OCI-LY1 (cell line): ENCODE data around the gene LONRF2.

Experiments used
- H2AFZ ChIP-seq: fragments of 200-600 bp; sonication (generic), shearing (Covaris generic); 2 replicates; pipeline ENCODE4 v1.6.0; 2014; ENCODE audit warnings: antibody characterized with exemption, mild to moderate bottlenecking, low read length
- H3F3A ChIP-seq: fragments of 200-600 bp; sonication (generic), shearing (Covaris generic); 2 replicates; pipeline ENCODE4 v1.6.0; 2014; ENCODE audit warnings: mild to moderate bottlenecking, antibody characterized with exemption, low read length, moderate library complexity; ENCODE audit not compliant: insufficient read depth
- H3K27ac ChIP-seq: fragments of 200-600 bp; sonication (generic); 2 replicates; pipeline ENCODE4 v1.5.1; 2014; ENCODE audit warnings: low read length, mixed run types, mild to moderate bottlenecking, low read depth; ENCODE audit not compliant: poor library complexity, severe bottlenecking
- H3K27me3 ChIP-seq: fragments of 200-600 bp; sonication (generic); 2 replicates; pipeline ENCODE4 v1.6.0; 2014; ENCODE audit warnings: antibody characterized with exemption, mild to moderate bottlenecking, low read length, moderate library complexity; ENCODE audit not compliant: insufficient read depth
- H3K36me3 ChIP-seq: fragments of 200-600 bp; sonication (generic); 2 replicates; pipeline ENCODE4 v1.6.1; 2014; ENCODE audit warnings: mild to moderate bottlenecking, antibody characterized with exemption, low read length, moderate library complexity, mixed read lengths; ENCODE audit not compliant: insufficient read depth
- H3K4me1 ChIP-seq: fragments of 200-600 bp; sonication (generic); 2 replicates; pipeline ENCODE4 v1.5.1; 2014; ENCODE audit warnings: mild to moderate bottlenecking, low read length, moderate library complexity; ENCODE audit not compliant: insufficient read depth, severe bottlenecking
- H3K4me2 ChIP-seq: fragments of 200-600 bp; sonication (generic), shearing (Covaris generic); 2 replicates; pipeline ENCODE4 v1.6.1; 2014; ENCODE audit warnings: low read length
- H3K4me3 ChIP-seq: fragments of 200-600 bp; sonication (generic); 2 replicates; pipeline ENCODE4 v1.5.1; 2014; ENCODE audit warnings: low read length, low read depth, mild to moderate bottlenecking, mixed read lengths; ENCODE audit not compliant: poor library complexity, severe bottlenecking
- H3K79me2 ChIP-seq: fragments of 200-600 bp; shearing (Covaris generic); 2 replicates; pipeline ENCODE4 v1.6.1; 2016; ENCODE audit warnings: mixed run types, low read length, mixed read lengths; ENCODE audit not compliant: insufficient read depth
- H3K9ac ChIP-seq: fragments of 200-600 bp; sonication (generic), shearing (Covaris generic); 2 replicates; pipeline ENCODE4 v1.6.1; 2014; ENCODE audit warnings: mild to moderate bottlenecking, low read length, mixed read lengths
- H3K9me2 ChIP-seq: fragments of 200-600 bp; sonication (generic), shearing (Covaris generic); 2 replicates; pipeline ENCODE4 v1.6.1; 2014; ENCODE audit warnings: low read depth, mild to moderate bottlenecking, low read length, mixed read lengths
- H3K9me3 ChIP-seq: fragments of 200-600 bp; shearing (Covaris generic); 2 replicates; pipeline ENCODE4 v1.6.1; 2014; ENCODE audit warnings: low read length, mixed read lengths
- H4K20me1 ChIP-seq: fragments of 200-600 bp; sonication (generic), shearing (Covaris generic); 2 replicates; pipeline ENCODE4 v1.6.0; 2016; ENCODE audit warnings: mild to moderate bottlenecking, low read length; ENCODE audit not compliant: insufficient read depth
- EZH2 ChIP-seq: fragments of 200-600 bp; sonication (generic), shearing (Covaris generic); IDR thresholded peaks from 2 replicates; pipeline ENCODE4 v1.8.0; 2017; ENCODE audit warnings: borderline replicate concordance, mixed run types, mild to moderate bottlenecking, antibody characterized with exemption, low read length, moderate library complexity, mixed read lengths
- TF ChIP-seq, protein P1 (sequence below): fragments of 200-600 bp; sonication (generic), shearing (Covaris generic); IDR thresholded peaks from 2 replicates; pipeline ENCODE4 v1.5.1; 2017; ENCODE audit warnings: mild to moderate bottlenecking, antibody characterized with exemption, low read length, moderate library complexity, mixed read lengths

Gene LONRF2

DNA sequence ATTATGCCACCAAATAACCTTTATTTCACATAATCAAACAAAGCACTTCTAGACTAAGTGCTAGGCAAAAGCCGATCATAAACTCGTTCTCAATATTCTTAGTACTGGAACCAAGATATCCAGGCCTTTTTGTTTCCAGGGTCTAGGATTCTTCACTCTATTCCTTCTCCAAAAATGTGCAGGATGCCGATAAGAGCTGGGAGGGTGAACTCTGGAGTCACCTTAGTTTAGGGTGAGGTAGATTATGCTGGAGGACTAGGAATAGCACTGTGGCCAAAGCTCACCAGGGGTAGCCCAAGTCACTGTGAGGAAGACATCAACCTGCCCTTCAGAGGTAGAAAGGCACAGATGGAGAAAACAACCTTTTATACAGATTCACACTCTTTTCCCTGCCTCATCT, 37.3 kb downstream of the LONRF2 start:
- H3K4me1 ChIP-seq: peaks cover 4% of the 10 kb centered on the region
- TF ChIP-seq, protein P1, sequence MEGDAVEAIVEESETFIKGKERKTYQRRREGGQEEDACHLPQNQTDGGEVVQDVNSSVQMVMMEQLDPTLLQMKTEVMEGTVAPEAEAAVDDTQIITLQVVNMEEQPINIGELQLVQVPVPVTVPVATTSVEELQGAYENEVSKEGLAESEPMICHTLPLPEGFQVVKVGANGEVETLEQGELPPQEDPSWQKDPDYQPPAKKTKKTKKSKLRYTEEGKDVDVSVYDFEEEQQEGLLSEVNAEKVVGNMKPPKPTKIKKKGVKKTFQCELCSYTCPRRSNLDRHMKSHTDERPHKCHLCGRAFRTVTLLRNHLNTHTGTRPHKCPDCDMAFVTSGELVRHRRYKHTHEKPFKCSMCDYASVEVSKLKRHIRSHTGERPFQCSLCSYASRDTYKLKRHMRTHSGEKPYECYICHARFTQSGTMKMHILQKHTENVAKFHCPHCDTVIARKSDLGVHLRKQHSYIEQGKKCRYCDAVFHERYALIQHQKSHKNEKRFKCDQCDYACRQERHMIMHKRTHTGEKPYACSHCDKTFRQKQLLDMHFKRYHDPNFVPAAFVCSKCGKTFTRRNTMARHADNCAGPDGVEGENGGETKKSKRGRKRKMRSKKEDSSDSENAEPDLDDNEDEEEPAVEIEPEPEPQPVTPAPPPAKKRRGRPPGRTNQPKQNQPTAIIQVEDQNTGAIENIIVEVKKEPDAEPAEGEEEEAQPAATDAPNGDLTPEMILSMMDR: no peak
- TF ChIP-seq EZH2: no peak
- H3K27me3 ChIP-seq: peaks cover 3% of the 10 kb centered on the region; the same call in 1 of the 2 replicates
- no peak overlapping the region for H3K9ac ChIP-seq
- no peaks in the 10 kb centered on the region for H3K36me3 ChIP-seq
- no peak overlapping the region for H2AFZ ChIP-seq
- H3K27ac ChIP-seq: no peak overlapping the region
- no peak overlapping the region for H3K4me2 ChIP-seq
- H3K4me3 ChIP-seq: no peak overlapping the region
- no peaks in the 10 kb centered on the region for H3K79me2 ChIP-seq
- no peaks in the 10 kb centered on the region for H4K20me1 ChIP-seq
- H3K9me3 ChIP-seq: no peaks in the 10 kb centered on the region
- no peaks in the 10 kb centered on the region for H3K9me2 ChIP-seq
- no peaks in the 10 kb centered on the region for H3F3A ChIP-seq

DNA sequence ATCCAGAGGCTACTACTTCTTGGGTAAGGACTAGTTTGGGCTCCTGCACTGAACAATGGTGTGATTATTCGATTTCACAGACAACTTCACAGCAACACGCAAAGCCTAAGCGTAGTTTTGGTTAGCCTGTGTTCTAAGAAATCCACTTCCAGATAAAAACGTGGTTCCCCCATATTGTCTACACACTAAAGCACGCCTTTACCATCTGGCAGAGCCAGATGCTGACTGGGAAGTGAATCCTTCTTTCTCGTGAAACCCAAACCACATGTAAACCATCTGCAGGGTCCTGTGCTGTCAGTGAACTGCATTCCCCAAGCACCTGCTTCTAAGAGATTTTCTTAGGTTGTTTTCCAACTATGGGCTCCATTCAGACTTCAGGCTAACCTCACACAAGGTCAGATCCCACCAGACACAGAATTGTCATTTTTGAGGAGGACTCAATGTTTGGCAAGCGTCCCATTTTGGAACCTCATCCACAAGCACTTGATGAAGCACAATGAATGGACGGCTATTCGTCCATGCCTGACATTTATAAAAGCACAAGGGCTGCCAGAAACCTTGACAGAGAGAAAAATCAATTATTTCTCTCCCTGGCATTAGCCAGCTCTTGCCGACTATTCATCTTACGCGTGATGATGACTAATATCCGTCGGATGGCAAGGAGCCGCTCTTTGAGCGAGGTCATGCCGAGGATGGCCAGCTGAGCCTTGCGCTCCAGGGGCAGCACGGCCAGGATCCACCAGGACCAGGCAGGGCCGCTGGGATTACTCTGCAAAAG, 38.4 kb downstream of the LONRF2 start:
- no peaks in the 10 kb centered on the region for H3K9me3 ChIP-seq
- TF ChIP-seq EZH2: no peak
- TF ChIP-seq, protein P1: no peak
- no peak overlapping the region for H2AFZ ChIP-seq
- no peak overlapping the region for H3K27ac ChIP-seq
- no peaks in the 10 kb centered on the region for H3F3A ChIP-seq
- H4K20me1 ChIP-seq: no peaks in the 10 kb centered on the region
- H3K79me2 ChIP-seq: no peaks in the 10 kb centered on the region
- H3K9me2 ChIP-seq: no peaks in the 10 kb centered on the region
- H3K4me3 ChIP-seq: no peak overlapping the region
- peaks cover 8% of the 10 kb centered on the region; the same call in 1 of the 2 replicates for H3K27me3 ChIP-seq
- peaks cover 1% of the 10 kb centered on the region for H3K4me1 ChIP-seq
- H3K9ac ChIP-seq: no peak overlapping the region
- H3K4me2 ChIP-seq: no peak overlapping the region
- no peaks in the 10 kb centered on the region for H3K36me3 ChIP-seq

DNA sequence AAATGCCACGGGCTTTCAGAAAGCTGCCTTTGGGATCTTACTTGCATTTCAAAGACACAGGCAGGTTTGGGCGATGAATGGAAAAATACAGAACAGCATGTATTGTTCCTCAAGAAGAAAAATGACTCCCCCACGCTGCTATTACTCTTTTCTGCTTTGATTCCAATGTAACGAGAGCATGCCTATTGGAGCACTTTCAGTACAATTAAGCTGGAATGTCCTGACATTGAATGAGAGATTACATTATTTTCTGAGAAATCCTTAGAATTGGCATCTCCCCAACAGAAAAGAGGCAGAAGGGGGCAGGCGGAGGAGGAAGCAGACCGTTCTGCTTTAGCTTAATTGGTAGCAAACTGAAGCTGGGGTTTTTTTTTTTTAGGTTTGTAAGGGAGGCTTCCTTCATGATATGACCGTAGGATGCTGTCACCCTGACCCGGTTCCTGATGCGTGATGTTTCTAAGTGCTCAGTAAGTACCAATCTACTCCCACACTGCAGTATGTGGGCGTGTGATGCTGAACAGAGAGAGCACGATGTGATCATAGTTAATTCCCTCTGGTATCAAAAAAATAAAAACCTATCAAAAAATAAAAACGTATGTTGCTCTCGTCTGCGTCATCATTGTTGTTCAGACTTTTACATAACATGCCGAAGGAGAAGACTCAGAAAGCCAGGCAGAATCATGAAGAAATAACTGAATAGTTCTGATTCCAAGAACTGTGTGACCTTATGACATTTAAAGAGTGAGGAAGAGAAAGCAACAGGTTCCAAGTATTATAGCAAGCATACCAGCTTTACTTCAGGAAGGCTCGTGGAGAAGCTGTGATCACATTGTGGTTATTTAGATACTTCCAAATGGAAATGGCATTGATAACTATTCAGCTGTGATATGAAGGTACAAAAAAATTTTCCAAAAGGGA, 40.5 kb downstream of the LONRF2 start:
- Histone ChIP-seq H3K4me1 (no peaks in the 10 kb centered on the region), H4K20me1 (no peaks in the 10 kb centered on the region), H3K79me2 (no peaks in the 10 kb centered on the region), H3K4me3 (no peak overlapping the region), H3K36me3 (no peaks in the 10 kb centered on the region), H2AFZ (no peak overlapping the region), H3K27ac (no peak overlapping the region), H3K27me3 (peaks cover 8% of the 10 kb centered on the region; the same call in 1 of the 2 replicates), H3K9me2 (no peaks in the 10 kb centered on the region), H3K9me3 (no peaks in the 10 kb centered on the region), H3K9ac (no peak overlapping the region), H3K4me2 (no peak overlapping the region), H3F3A (no peaks in the 10 kb centered on the region)
- TF ChIP-seq, protein P1: no peak
- no peak for TF ChIP-seq EZH2
